ENCODE data around the gene EBI3.
"Not testable (repeated sequence)": the region's sequence is repeated elsewhere in the genome, so short reads cannot be mapped to it uniquely, and the experiment has no call there.

The EBI3 gene

DNA sequence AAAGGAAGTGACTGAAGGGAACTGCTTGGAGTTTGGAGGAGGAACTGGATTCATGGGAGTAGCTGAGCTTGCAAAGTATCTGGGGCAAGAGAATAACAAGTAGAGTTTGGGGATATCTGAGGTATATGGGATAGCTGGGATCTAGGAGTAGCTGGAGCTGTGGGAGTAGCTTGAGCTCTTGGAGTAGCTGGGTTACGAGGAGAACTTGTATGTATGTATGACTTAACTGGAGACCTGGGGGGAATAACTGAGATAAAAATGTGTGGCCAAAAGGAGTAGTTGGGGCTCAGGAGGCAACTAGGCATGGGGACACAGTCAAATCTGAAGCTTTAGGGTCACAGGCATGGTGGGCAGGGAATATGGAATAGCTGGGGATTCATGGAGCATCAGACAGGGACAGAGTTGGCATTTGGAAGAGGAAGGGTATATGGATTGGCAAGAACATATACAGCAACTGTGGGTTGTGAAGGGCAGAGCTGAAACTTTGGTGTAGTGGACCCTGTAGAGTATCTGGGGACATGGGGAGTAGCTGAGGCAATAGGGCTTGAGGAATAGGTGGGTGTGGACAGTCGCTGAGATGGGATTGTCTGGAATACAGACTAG lies 28.3 kb upstream of the EBI3 start:
- no peak for DNase-seq (ENCODE audit: low spot score)

- no peak for DNase-seq (ENCODE audit: low spot score)
These were observed 27.5 kb upstream of the EBI3 start for GRCh38 chr19:4201798-4202197.

- DNase-seq (ENCODE audit: low spot score): no peak
These were observed 22.4 kb upstream of the EBI3 start for GRCh38 chr19:4206818-4207484.

GRCh38 chr19:4208385-4209094 lies 20.8 kb upstream of the EBI3 start:
- no peak for DNase-seq (ENCODE audit: low spot score)

GRCh38 chr19:4210166-4210731 lies 19.1 kb upstream of the EBI3 start:
- DNase-seq (ENCODE audit: low spot score): no peak

- DNase-seq (ENCODE audit: low spot score): no peak
These were observed 16.2 kb upstream of the EBI3 start for GRCh38 chr19:4213116-4213515.

DNA sequence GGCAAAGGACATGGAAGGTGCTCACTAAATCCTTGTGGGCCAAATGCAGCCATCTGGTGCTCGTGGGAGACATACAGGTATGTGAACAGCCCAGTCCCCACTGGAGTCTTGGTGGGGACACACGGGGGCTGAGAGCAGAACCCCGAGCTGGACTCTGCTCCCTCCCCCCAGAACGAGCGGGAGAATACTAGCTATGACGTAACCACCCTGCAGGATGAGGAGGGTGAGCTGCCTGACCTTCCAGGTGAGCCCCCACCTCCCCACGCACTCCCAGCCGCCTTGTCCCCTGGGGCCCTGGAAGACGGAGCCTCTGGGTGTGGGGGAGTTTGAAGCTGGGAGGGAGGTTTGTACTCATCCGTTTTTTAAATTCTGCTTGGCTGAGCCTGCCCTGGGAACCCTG lies 13.5 kb upstream of the EBI3 start:
- no peak for DNase-seq (ENCODE audit: low spot score)

GRCh38 chr19:4216846-4217245 lies 12.5 kb upstream of the EBI3 start:
- no peak for DNase-seq (ENCODE audit: low spot score)

DNA sequence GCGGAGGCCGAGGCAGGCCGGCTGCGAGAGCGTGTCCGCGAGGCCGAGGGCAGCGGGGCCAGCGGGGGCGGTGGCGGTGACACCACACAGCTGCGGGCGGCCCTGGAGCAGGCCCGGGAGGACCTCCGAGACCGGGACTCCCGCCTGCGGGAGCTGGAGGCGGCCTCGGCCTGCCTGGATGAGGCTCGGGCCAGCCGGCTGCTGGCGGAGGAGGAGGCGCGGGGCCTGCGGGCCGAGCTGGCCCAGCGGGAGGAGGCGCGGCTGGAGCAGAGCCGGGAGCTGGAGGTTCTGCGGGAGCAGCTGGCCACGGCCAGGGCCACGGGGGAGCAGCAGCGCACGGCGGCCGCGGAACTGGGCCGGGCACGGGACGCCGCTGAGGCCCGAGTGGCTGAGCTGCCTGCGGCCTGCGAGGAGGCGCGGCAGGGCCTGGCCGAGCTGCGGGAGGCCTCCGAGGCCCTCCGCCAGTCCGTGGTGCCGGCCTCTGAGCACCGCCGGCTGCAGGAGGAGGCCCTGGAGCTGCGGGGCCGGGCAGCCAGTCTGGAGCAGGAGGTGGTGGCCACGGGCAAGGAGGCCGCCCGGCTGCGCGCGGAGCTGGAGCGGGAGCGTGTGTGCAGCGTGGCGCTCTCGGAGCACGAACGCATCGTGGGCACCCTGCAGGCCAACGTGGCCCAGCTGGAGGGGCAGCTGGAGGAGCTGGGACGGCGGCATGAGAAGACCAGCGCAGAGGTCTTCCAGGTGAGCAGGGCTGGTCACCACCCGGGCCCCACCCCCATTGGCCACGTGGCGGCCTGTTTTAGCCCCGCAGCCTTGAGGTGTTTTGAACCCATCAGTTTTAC lies 11.7 kb upstream of the EBI3 start:
- DNase-seq (ENCODE audit: low spot score): no peak

- DNase-seq (ENCODE audit: low spot score): not testable (repeated sequence)
These were observed 10.8 kb upstream of the EBI3 start for GRCh38 chr19:4218523-4218922.

- DNase-seq (ENCODE audit: low spot score): no peak
These were observed 9.1 kb upstream of the EBI3 start for GRCh38 chr19:4220188-4220587.

- DNase-seq (ENCODE audit: low spot score): no peak
These were observed 4.9 kb upstream of the EBI3 start for GRCh38 chr19:4224470-4224869.

- DNase-seq (ENCODE audit: low spot score): no peak
These were observed 3.4 kb upstream of the EBI3 start for GRCh38 chr19:4225885-4226284.

DNA sequence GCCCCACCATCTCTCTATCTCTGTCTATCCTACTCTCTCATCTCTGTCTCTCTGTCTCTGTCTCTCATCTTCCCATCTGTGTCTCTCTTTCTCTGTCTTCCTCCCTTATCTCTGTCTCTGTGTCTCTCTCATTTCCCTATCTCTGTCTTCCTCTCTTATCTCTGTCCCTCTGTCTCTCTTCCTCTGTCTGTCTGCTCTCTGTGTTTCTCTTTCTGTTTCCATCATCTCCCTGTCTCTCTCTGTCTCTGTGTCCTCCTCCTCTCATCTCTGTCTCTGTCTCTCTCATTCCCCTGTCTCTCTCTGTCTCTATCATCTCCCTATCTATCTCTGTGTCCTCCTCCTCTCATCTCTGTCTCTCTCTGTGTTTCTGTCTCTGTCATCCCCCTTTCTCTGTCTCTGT lies 1.6 kb upstream of the EBI3 start:
- DNase-seq (ENCODE audit: low spot score): no peak

- DNase-seq (ENCODE audit: low spot score): no peak
These were observed 551 bp upstream of the EBI3 start for GRCh38 chr19:4228765-4229178.

GRCh38 chr19:4230237-4230636 lies 914 bp downstream of the EBI3 start:
- DNase-seq (ENCODE audit: low spot score): not testable (repeated sequence)

GRCh38 chr19:4231521-4231920 lies 2.2 kb downstream of the EBI3 start:
- DNase-seq (ENCODE audit: low spot score): not testable (repeated sequence)

DNA sequence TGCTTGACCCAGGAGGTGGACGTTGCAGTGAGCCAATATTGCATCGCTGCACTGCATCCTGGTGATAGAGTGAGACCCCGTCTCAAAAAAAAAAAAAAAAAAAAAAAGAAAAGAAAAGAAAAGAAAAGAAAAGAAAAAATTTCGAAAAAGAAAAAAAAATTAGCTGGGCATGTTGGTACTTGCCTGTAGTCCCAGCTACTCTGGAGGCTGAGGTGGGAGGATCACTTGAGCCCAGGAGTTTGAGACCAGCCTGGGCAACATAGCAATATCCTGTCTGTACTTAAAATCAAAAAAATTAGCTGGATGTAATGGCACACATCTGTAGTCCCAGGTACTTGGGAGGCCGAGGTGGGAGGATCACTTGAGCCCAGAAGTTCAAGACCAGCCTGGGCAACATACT lies 2.8 kb downstream of the EBI3 start:
- DNase-seq (ENCODE audit: low spot score): not testable (repeated sequence)

- no peak for DNase-seq (ENCODE audit: low spot score)
These were observed 3.4 kb downstream of the EBI3 start for GRCh38 chr19:4232614-4233281.

GRCh38 chr19:4233282-4233853 lies 4.0 kb downstream of the EBI3 start:
- DNase-seq (ENCODE audit: low spot score): no peak

DNA sequence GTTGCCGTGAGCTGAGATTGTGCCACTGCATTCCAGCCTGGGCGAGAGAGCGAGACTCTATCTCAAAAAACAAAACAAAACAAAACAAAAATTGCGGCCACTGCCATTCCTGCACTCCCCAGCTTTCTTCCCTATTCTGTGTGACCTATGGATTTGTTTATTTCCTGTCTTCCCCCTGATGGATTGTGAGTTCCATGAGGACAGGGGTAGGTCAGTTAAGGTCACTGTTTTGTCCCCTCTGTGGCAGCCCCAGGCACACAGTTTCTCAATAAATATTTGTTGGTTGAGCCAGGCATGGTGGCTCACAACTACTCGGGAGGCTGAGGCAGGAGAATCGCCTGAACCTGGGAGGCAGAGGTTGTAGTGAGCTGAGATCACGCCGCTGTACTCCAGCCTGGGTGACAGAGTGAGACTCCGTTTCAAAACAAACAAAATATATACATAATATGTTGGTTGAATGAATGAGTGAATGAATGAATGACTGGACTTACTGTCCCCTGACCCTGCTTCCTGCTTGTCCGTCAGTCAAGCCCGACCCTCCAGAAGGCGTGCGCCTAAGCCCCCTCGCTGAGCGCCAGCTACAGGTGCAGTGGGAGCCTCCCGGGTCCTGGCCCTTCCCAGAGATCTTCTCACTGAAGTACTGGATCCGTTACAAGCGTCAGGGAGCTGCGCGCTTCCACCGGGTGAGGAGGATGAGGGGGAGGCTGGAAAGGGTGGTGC lies 5.0 kb downstream of the EBI3 start:
- no peak for DNase-seq (ENCODE audit: low spot score)
